ENCODE measurements around the gene RELA.

Gene RELA

GRCh38 chr11:65616575-65617001, 46.1 kb downstream of the RELA start (continued):
- TF ChIP-seq ZNF239 (tag by site-specific recombination; IDR thresholded peaks at IDR 0.05): no peak
- TF ChIP-seq ZFP37 (tag by site-specific recombination; IDR thresholded peaks at IDR 0.05): no peak
- no peak for TF ChIP-seq ZBTB21 (tag by site-specific recombination; IDR thresholded peaks at IDR 0.05)
- TF ChIP-seq ZNF658 (tag by site-specific recombination; IDR thresholded peaks at IDR 0.05): no peak
- no peak for TF ChIP-seq PRDM6 (tag by site-specific recombination; IDR thresholded peaks at IDR 0.05)
- TF ChIP-seq ZNF354C (tag by site-specific recombination; IDR thresholded peaks at IDR 0.05; ENCODE audit: borderline replicate concordance, low read depth): no peak
- no peak for TF ChIP-seq ZNF362 (tag by site-specific recombination; IDR thresholded peaks at IDR 0.05)
- TF ChIP-seq ZNF664 (tag by site-specific recombination; IDR thresholded peaks at IDR 0.05): no peak
- no peak for TF ChIP-seq ZNF202 (tag by site-specific recombination; IDR thresholded peaks at IDR 0.05; ENCODE audit: borderline replicate concordance)

GRCh38 chr11:65615950-65616574, 46.7 kb downstream of the RELA start:
- CTCF ChIA-PET: interaction anchor here (1.0 to 1.3 kb wide), 3 partner anchors 64 to 244 kb away, joined by 3 to 4 read pairs (median 4); partner anchors contain the start of gene MUS81
- POLR2A ChIA-PET: interaction anchor here (0.7 to 2.5 kb wide), 22 partner anchors 8 to 274 kb away, joined by 3 to 20 read pairs (median 8); partner anchors contain the start of genes CCDC85B, CFL1, EHBP1L1 and FAM89B
- peak overlapping the region; percentile 79 for H3K27ac ChIP-seq (ENCODE audit: extremely low read depth, low read depth, low read length)
- peak overlapping the region; percentile 91 for H3K4me3 ChIP-seq (ENCODE audit: low read depth, low read length)
- H3K9me3 ChIP-seq (ENCODE audit: control insufficient read depth, insufficient read depth, low read depth, low read length): no peaks in the 10 kb centered on the region
- H3K4me1 ChIP-seq (ENCODE audit: control insufficient read depth, insufficient read depth, low read length): no peaks in the 10 kb centered on the region
- peaks cover 0 to 61% of the 10 kb centered on the region in 2 experiments; a peak in 1 of 3 replicates for H3K36me3 ChIP-seq (ENCODE audit: control insufficient read depth in 2 of 2, insufficient read depth in 1 of 2, low read length in 2 of 2)
- TF ChIP-seq ZBTB20 (tag by site-specific recombination; IDR thresholded peaks at IDR 0.05) (peak; percentile 93), ZNF311 (tag by site-specific recombination; IDR thresholded peaks at IDR 0.05; ENCODE audit: borderline replicate concordance) (no peak), ZBTB26 (tag by site-specific recombination; optimal IDR thresholded peaks at IDR 0.05) (peak; percentile 11), KLF10 (tag by site-specific recombination; IDR thresholded peaks at IDR 0.05) (peak; percentile 81), KLF9 (tag by site-specific recombination; IDR thresholded peaks at IDR 0.05; ENCODE audit: low read depth) (peak; percentile 11; the same call in 1 of the 2 replicates), ZNF510 (tag by site-specific recombination; IDR thresholded peaks at IDR 0.05; ENCODE audit: insufficient replicate concordance) (no peak), SCRT2 (tag by site-specific recombination; IDR thresholded peaks at IDR 0.05) (peak; percentile 88), ZBTB11 (tag by site-specific recombination; conservative IDR thresholded peaks at IDR 0.05; ENCODE audit: low read depth) (peak; percentile 47), KLF16 (tag by site-specific recombination; IDR thresholded peaks at IDR 0.05) (0 out of 2 replicates have a peak, but pooled peaks have one; percentile 62), TCF7L2 (IDR thresholded peaks at IDR 0.05; ENCODE audit: borderline replicate concordance, low read depth, low read length) (no peak)

Data from HEK293 (cell line).